ENCODE data around the gene NUDT17. TPM values are rescaled to one million over a fixed set of nuclear protein-coding genes. Genes with fewer than 3 reads are reported as not detected.

The NUDT17 gene
- polyA plus RNA-seq (4.5 and 5.4 TPM in 2 replicates), polyA minus RNA-seq (0.73 and 1.6 TPM in 2 replicates)

- TF ChIP-seq POLR2AphosphoS5 (IDR thresholded peaks at IDR 0.05) (peak; percentile 2), RAD21 (conservative IDR thresholded peaks at IDR 0.05) (peak; percentile 62), MXI1 (conservative IDR thresholded peaks at IDR 0.05; ENCODE audit: poor library complexity, severe bottlenecking) (peak; percentile 26), SMC3 (conservative IDR thresholded peaks at IDR 0.05; ENCODE audit: poor library complexity) (peak; percentile 82), CTCF (IDR thresholded peaks at IDR 0.05; ENCODE audit: poor library complexity, severe bottlenecking) (peak; percentile 89), EP300 (conservative IDR thresholded peaks at IDR 0.05; ENCODE audit: poor library complexity, severe bottlenecking) (no peak), REST (IDR thresholded peaks at IDR 0.05; ENCODE audit: borderline replicate concordance) (no peak)
- Histone ChIP-seq H2AFZ (ENCODE audit: low read depth, low read length) (peak within 1 kb of the TSS; percentile 38), H3K9me3 (ENCODE audit: low read length) (no peaks in the 10 kb centered on the region), H3K27me3 (ENCODE audit: insufficient read depth, low read depth, low read length) (no peaks in the 10 kb centered on the region), H3F3A (ENCODE audit: insufficient read depth, low read length, poor library complexity, severe bottlenecking) (no peaks in the 10 kb centered on the region), H3K27ac (ENCODE audit: low read length) (no peak within 1 kb of the TSS), H3K79me2 (replicated peaks; ENCODE audit: insufficient read depth, low read length) (no peaks in the 10 kb centered on the region), H3K9me2 (ENCODE audit: insufficient read depth, low read length) (no peaks in the 10 kb centered on the region), H3K9ac (ENCODE audit: low read length) (peak within 1 kb of the TSS; percentile 43), H3K4me3 (ENCODE audit: low read length) (peak within 1 kb of the TSS; percentile 67), H4K20me1 (ENCODE audit: insufficient read depth) (no peaks in the 10 kb centered on the region), H3K4me2 (ENCODE audit: low read length) (no peak within 1 kb of the TSS), H3K36me3 (ENCODE audit: insufficient read depth, low read length) (peaks cover 4% of the 10 kb centered on the region)
These were observed at the start of gene NUDT17 for GRCh38 chr1:145845514-145846161. TSS of gene NUDT17 (plus strand) at chr1:145845630. CDS start at chr1:145845641, 11 bp downstream.

- H2AFZ ChIP-seq (ENCODE audit: low read depth, low read length): no peak overlapping the region
- peaks cover 6% of the 10 kb centered on the region for H3K79me2 ChIP-seq (replicated peaks; ENCODE audit: insufficient read depth, low read length)
- H4K20me1 ChIP-seq (ENCODE audit: insufficient read depth): no peaks in the 10 kb centered on the region
- TF ChIP-seq CTCF (IDR thresholded peaks at IDR 0.05; ENCODE audit: poor library complexity, severe bottlenecking): no peak
- TF ChIP-seq REST (IDR thresholded peaks at IDR 0.05; ENCODE audit: borderline replicate concordance): no peak
- TF ChIP-seq POLR2AphosphoS5 (IDR thresholded peaks at IDR 0.05): no peak
- TF ChIP-seq TAF1 (IDR thresholded peaks at IDR 0.05; ENCODE audit: low read depth): no peak
- TF ChIP-seq RAD21 (conservative IDR thresholded peaks at IDR 0.05): no peak
- TF ChIP-seq SMC3 (conservative IDR thresholded peaks at IDR 0.05; ENCODE audit: poor library complexity): no peak
- no peak for TF ChIP-seq MXI1 (conservative IDR thresholded peaks at IDR 0.05; ENCODE audit: poor library complexity, severe bottlenecking)
- no peak for TF ChIP-seq EZH2 (IDR thresholded peaks at IDR 0.05; ENCODE audit: borderline replicate concordance, insufficient read depth, low read length, poor library complexity, severe bottlenecking)
- no peak for TF ChIP-seq EP300 (conservative IDR thresholded peaks at IDR 0.05; ENCODE audit: poor library complexity, severe bottlenecking)
- H3K27me3 ChIP-seq (ENCODE audit: insufficient read depth, low read depth, low read length): no peaks in the 10 kb centered on the region
- H3F3A ChIP-seq (ENCODE audit: insufficient read depth, low read length, poor library complexity, severe bottlenecking): no peaks in the 10 kb centered on the region
- no peak overlapping the region for H3K9ac ChIP-seq (ENCODE audit: low read length)
- no peak overlapping the region for H3K4me3 ChIP-seq (ENCODE audit: low read length)
- no peaks in the 10 kb centered on the region for H3K9me3 ChIP-seq (ENCODE audit: low read length)
- no peaks in the 10 kb centered on the region for H3K36me3 ChIP-seq (ENCODE audit: insufficient read depth, low read length)
- no peaks in the 10 kb centered on the region for H3K9me2 ChIP-seq (ENCODE audit: insufficient read depth, low read length)
- no peak overlapping the region for H3K4me2 ChIP-seq (ENCODE audit: low read length)
- no peak overlapping the region for H3K27ac ChIP-seq (ENCODE audit: low read length)
These were observed 48.7 kb upstream of the NUDT17 start for GRCh38 chr1:145796753-145797152.

Data from neural cell (in vitro differentiated cells).